Amniotic epithelial cell (primary cell): Measurements from ENCODE around the gene ITPR2.

Source experiments
- DNase-seq: peaks from one replicate; pipeline ENCODE4 v3.0.0-alpha.2; 2010; ENCODE audit warnings: low read depth

ITPR2 gene

GRCh38 chr12:26622601-26623000, 210.4 kb downstream of the ITPR2 start:
- DNase-seq = no peak

GRCh38 chr12:26621932-26622331, 211.1 kb downstream of the ITPR2 start:
- DNase-seq = no peak

GRCh38 chr12:26620907-26621306, 212.1 kb downstream of the ITPR2 start:
- no peak for DNase-seq

GRCh38 chr12:26617513-26617912, 215.5 kb downstream of the ITPR2 start:
- DNase-seq = no peak

- DNase-seq = peak; percentile 22
These were observed 218.9 kb downstream of the ITPR2 start for GRCh38 chr12:26614011-26614616.

GRCh38 chr12:26612203-26612602, 220.8 kb downstream of the ITPR2 start:
- no peak for DNase-seq

- no peak for DNase-seq
These were observed 221.4 kb downstream of the ITPR2 start for GRCh38 chr12:26611598-26611997.

- DNase-seq = no peak
These were observed 222.2 kb downstream of the ITPR2 start for GRCh38 chr12:26610774-26611173.

GRCh38 chr12:26609986-26610385, 223.0 kb downstream of the ITPR2 start:
- DNase-seq = no peak

GRCh38 chr12:26608706-26609105, 224.3 kb downstream of the ITPR2 start:
- DNase-seq = no peak

GRCh38 chr12:26608273-26608672, 224.7 kb downstream of the ITPR2 start:
- DNase-seq = no peak

- DNase-seq = no peak
These were observed 226.1 kb downstream of the ITPR2 start for GRCh38 chr12:26606911-26607310.

GRCh38 chr12:26604813-26605212, 228.2 kb downstream of the ITPR2 start:
- DNase-seq = peak; percentile 17

- no peak for DNase-seq
These were observed 233.8 kb downstream of the ITPR2 start for GRCh38 chr12:26599096-26599695.

- no peak for DNase-seq
These were observed 237.2 kb downstream of the ITPR2 start for GRCh38 chr12:26595806-26596205.

- DNase-seq = no peak
These were observed 252.4 kb downstream of the ITPR2 start for GRCh38 chr12:26580619-26581018.

- DNase-seq = no peak
These were observed 256.7 kb downstream of the ITPR2 start for GRCh38 chr12:26576266-26576665.

- no peak for DNase-seq
These were observed 259.6 kb downstream of the ITPR2 start for GRCh38 chr12:26573225-26573909.

- peak; percentile 4 for DNase-seq
These were observed 260.9 kb downstream of the ITPR2 start for GRCh38 chr12:26572137-26572536.

GRCh38 chr12:26571560-26571959, 261.4 kb downstream of the ITPR2 start:
- DNase-seq = no peak

GRCh38 chr12:26567126-26567525, 265.9 kb downstream of the ITPR2 start:
- DNase-seq = no peak

- peak; percentile 3 for DNase-seq
These were observed 266.3 kb downstream of the ITPR2 start for GRCh38 chr12:26566675-26567074.

- DNase-seq = no peak
These were observed 266.8 kb downstream of the ITPR2 start for GRCh38 chr12:26566186-26566585.

- no peak for DNase-seq
These were observed 268.6 kb downstream of the ITPR2 start for GRCh38 chr12:26564391-26564790.
